Right ventricle myocardium inferior (tissue), 1 donor: ENCODE measurements around the gene OR2B2. TPM values are rescaled to one million over a fixed set of nuclear protein-coding genes. Genes with fewer than 3 reads are reported as not detected.

Source experiments
- ATAC-seq: fragments of 200-7000 bp; cut with Tn5 transposase; one replicate; pipeline ENCODE4 v1.9.1; 2020; ENCODE audit warnings: mild to moderate bottlenecking, moderate library complexity
- DNase-seq: peaks from one replicate; pipeline ENCODE4 v3.0.0; 2021; ENCODE audit errors: missing footprints
- intact Hi-C: fragments of 100-400 bp; cut with DNase I; formaldehyde crosslinking; loops from one replicate; pipeline ENCODE4 v1.11.0; 2022
- total RNA-seq: library from RNA; stranded (reverse); fragmentation: NEBNext Ultra II Directional; extraction: Animal tissue kit (Norgen Biotek cat#: 25700); gene quantifications from one replicate; pipeline ENCODE4 v1.2.1, GENCODE V29; 2021
- donor health status: DM: no; HTN: yes; CAD: no; lungs with severe emphysema.

The OR2B2 gene
- total RNA-seq, 1 donor from 2014 or later = not detected

DNA sequence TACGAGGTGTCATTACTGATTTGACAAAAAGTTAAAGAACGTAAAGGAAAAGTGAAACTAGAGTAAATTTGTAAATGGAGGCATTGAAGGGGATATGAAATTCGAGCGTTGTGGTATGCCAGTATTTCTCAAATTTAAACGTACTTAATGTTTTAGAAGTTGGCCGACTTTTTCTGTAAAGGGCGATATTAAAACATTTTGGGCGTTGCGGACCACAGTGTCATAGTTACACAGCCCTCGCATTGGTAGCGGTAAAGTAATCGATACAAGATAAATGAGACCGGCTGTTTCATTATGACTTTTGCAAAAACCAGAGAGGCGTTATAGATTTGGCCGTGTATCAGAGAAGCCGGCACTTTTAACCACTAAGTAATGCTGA is 39.6 kb downstream of the OR2B2 start:
- no peak for ATAC-seq
- no peak for DNase-seq
- intact Hi-C loops = loop anchor here (5.0 kb wide), 1 partner anchor 35 kb away; a partner anchor contains a TSS

DNA sequence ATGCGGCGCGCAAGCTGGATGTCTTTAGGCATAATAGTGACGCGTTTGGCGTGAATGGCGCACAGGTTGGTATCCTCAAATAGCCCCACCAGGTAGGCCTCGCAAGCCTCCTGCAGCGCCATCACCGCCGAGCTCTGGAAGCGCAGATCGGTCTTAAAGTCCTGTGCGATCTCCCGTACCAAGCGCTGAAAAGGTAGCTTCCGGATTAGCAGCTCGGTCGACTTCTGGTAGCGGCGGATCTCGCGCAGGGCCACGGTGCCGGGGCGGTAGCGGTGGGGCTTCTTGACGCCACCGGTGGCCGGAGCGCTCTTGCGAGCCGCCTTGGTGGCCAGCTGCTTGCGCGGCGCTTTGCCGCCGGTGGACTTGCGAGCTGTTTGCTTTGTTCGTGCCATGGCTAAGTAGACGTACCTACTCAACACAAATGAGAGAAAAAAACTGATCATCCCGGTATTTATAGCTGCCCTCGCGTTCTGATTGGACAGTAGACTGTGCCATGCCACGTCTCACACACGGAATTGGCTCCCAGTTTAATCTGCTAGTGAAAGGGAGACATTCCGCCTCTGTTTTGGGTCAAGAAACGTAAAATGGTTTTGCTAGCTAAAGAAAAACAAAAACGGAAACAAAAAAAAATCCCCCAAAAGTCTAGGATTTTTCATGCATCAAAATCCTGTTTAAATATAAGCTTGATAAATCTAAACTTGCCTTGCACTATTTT is 40.1 kb downstream of the OR2B2 start:
- DNase-seq (peak; percentile 78), ATAC-seq (peak; percentile 82)
- intact Hi-C loops = loop anchor here (5.0 kb wide), 1 partner anchor 35 kb away; a partner anchor contains a TSS

DNA sequence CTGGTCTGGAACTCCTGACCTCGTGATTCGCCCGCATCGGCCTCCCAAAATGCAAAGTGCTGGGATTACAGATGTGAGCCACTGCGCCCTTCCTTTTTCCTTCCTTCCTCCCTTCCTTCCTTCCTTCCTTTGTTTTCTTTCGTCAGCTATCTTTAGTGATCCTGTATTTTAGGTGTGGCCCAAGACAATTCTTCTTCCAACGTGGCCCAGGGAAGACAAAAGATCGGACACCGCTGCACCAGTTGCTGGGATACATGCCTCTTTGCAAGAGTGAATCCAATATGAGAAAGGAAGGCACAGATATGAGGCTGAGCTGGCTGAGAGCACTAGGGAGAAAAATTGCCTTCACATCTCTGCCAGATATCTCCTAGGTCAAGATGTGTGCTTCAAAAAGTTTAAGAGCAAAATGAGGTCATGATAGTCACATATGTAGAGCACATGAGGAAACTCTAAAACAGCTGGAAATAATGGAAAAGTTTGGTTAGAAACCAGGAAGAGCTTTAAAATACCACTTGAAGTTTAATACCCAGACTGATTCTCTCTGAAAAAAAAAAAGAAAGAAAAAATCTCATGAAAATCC is 41.8 kb downstream of the OR2B2 start:
- no peak for ATAC-seq
- intact Hi-C loops = loop anchor here (5.0 kb wide), 1 partner anchor 33 kb away; a partner anchor contains a TSS

DNA sequence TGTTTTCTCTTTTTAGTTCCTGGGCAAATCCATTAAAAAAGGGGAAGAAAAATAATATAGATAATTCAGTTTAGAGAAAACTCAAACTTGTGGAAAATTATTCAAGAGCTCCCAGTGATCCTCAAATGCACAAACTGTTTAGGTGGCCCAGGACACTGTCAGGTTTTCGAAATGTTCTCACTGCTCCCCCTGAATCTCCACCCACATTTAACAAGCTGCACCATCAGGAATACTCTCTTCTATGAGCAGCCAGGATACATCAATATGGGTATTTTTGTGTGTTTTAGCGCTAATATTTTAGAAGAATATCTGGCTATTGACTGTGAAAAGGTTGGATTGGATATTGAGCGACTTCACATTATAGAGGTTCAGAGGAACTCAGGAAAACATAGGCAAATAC is 43.9 kb downstream of the OR2B2 start:
- DNase-seq (no peak), ATAC-seq (no peak)
- intact Hi-C loops = loop anchor here (5.0 kb wide), 2 partner anchors 34 to 46 kb away; a partner anchor contains a TSS

More for the DNA sequence above, 41.8 kb downstream of the OR2B2 start:
- no peak for DNase-seq

DNA sequence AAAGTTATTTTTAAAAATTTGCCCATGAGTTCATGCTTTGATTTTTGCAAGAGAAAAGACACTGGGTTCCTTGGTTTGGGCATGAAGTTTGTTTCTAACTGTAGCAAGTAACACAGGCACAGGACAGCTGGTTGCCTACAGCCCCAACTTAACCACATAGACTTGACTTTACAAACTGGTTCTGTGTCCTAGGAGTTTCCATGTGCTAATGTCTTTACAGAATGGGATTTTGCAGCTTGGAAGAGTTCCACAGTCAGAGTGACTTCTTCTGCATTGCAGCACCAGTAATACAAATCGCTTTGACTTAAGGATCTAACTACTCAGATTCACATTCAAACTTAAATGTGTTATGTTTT is 44.3 kb downstream of the OR2B2 start:
- DNase-seq (no peak), ATAC-seq (no peak)
- intact Hi-C loops = loop anchor here (5.0 kb wide), 2 partner anchors 34 to 46 kb away; a partner anchor contains a TSS

DNA sequence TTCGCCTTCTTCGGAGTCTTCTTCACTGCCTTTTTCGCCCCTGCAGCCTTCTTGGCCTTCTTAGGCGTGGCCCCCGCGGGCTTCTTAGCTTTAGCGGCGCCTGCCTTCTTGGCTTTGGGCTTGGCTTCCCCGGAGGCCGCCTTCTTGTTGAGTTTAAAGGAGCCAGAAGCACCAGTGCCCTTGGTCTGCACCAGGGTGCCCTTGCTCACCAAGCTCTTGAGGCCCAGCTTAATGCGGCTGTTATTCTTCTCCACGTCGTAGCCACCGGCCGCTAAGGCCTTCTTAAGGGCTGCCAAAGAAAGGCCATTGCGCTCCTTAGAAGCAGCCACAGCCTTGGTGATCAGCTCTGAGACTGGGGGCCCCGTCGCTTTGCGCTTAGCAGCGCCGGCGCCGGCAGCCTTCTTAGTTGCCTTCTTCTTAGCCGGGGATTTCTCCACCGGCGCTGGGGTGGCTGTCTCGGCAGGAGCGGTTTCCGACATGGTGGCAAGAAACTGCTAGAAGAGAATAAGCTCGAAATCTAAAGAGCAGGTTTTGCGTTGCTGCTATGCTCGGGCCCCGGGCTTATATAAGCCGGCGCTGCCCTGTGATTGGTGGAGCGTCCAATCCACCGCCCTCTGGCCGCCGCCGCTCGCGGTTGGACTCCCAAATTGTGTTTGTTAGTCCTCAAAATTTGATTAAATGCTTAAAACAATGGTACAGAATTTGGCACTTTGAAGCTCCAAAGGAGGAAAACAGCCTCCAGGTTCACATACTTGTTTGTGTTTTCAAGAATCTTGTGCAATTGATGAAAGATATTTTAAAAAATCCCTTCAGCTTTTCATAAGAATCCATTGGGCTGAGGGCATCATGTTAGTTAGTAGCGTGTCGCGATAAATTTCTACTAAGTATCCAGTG is 44.9 kb downstream of the OR2B2 start:
- intact Hi-C loops = loop anchor here (5.0 kb wide), 2 partner anchors 35 to 45 kb away; a partner anchor contains a TSS
- ATAC-seq (peak; percentile 64), DNase-seq (peak; percentile 87)

DNA sequence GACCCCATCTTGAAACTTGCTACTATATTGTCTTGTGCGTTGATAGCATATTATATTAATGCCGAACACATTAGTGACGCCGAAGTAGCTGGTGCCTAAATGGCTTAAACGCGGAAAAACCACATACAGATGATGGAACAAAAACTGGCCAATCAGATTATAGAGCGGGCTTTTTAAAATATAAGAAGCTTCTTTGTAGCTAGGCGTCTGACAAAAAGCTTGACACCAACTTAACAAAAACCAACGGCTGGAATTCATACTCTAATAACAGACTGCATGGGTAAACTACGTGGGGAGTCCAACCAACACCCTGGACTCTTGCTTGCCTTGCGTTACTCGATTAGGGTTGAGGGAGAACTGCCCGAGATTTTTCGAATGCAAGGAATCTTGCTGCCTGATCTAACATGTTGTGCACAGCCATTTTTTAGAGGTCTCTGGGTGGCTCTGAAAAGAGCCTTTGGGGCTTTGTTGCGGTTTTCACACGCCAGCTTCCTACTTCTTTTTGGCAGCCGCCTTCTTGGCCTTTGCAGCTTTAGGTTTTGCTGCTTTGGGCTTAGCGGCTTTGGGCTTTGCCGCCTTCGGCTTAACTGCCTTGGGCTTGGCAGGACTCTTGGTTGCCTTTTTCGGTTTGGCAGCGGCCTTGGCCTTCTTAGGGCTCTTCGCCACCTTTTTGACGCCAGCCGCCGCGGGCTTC is 45.7 kb downstream of the OR2B2 start:
- DNase-seq (no peak), ATAC-seq (no peak)
- intact Hi-C loops = loop anchor here (5.0 kb wide), 2 partner anchors 36 to 44 kb away; a partner anchor contains a TSS

DNA sequence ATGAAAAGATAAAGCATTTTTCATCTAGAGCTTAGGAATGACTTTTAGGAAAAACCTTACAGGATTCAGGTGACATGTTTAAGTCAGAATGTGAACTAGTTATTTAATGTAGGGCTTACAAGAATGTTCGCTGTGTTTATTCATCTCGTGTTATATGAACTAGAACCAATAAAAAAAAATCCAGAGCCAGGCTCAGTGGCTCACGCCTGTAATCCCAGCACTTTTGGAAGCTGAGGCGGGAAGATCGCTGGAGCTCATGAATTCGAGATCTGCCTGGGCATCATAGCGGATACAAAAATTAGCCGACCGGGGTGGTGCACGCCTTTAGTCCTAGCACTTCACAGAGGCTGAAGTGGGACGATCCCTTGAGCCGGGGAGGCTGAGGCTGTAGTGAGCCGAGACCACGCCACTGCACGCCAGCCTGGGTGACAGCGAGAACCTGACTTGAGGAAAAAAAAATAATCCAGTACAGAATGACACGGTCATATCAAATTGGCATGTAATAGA is 46.3 kb downstream of the OR2B2 start:
- intact Hi-C loops = loop anchor here (5.0 kb wide), 2 partner anchors 36 to 44 kb away; a partner anchor contains a TSS
- ATAC-seq = no peak
- no peak for DNase-seq

DNA sequence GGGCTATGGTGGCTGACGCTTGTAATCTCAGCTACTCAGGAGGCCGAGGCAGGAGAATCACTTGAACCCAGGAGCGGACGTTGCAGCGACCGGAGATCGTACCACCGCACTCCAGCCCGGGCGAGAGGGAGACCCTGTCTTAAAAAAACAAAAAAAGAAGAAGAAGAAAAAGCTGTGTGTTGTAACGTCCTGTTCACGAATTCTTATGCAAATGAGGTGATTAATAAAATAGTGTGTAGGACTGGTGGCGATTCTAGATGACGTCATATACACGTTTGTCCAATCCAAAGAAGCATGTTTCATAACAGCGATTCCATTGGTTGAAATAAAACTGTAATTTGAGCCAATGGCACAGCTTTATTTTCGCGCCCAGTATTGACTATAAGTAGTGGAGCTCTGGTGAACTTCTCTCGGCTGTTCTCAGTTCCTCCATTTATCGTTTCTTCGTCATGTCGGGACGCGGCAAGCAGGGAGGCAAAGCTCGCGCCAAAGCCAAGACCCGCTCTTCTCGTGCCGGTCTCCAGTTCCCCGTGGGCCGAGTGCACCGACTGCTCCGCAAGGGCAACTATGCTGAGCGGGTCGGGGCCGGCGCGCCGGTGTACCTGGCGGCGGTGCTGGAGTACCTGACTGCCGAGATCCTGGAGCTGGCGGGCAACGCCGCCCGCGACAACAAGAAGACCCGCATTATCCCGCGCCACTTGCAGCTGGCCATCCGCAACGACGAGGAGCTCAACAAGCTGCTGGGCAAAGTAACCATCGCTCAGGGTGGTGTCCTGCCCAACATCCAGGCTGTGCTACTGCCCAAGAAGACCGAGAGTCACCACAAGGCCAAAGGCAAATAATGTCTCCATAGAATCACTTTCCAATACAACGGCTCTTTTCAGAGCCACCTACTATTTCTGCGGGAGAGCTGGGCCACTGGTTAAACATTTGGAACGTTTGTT is 47.0 kb downstream of the OR2B2 start:
- peak; percentile 87 for ATAC-seq
- DNase-seq = peak; percentile 85
- intact Hi-C loops = loop anchor here (5.0 kb wide), 2 partner anchors 37 to 43 kb away; a partner anchor contains a TSS

DNA sequence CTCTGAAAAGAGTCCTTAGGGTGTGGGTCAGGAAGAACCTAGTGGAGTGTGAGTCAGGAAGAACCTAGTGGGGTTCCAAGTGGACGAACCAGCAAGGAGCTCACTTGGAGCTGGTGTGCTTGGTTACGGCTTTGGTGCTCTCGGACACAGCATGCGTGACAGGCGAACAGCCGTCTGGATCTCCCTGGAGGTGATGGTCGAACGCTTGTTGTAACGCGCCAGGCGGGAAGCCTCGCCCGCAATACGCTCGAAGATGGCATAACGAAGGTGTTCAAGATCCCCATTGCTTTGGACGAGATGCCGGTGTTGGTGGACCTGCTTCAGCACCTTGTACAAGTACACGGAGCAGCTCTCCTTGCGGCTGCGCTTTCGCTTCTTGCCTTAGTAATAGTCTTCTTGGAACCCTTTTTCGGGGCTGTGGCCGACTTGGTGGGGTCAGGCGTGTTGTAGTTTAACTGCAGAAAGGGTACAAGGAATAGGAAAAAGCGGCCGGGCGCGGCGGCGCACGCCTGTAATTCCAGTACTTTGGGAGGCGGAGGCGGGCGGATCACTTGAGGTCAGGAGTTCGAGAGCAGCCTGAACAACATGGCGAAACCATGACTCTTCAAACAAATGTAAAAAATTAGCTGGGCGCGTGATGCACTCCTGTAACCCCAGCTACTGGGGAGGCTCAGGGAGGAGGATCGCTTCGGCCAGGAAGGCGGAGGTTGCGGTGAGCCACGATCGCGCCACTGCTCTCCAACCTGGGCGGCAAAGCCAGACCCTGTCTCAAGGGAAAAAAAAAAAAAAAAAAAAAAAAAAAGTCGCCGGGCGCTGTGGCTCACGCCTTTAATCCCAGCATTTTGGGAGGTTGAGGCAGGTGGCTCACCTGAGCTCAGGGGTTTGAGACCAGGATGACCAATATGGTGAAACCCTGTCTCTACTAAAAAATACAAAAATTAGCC is 48.0 kb downstream of the OR2B2 start:
- intact Hi-C loops = no loop called here
- ATAC-seq (no peak), DNase-seq (no peak)

DNA sequence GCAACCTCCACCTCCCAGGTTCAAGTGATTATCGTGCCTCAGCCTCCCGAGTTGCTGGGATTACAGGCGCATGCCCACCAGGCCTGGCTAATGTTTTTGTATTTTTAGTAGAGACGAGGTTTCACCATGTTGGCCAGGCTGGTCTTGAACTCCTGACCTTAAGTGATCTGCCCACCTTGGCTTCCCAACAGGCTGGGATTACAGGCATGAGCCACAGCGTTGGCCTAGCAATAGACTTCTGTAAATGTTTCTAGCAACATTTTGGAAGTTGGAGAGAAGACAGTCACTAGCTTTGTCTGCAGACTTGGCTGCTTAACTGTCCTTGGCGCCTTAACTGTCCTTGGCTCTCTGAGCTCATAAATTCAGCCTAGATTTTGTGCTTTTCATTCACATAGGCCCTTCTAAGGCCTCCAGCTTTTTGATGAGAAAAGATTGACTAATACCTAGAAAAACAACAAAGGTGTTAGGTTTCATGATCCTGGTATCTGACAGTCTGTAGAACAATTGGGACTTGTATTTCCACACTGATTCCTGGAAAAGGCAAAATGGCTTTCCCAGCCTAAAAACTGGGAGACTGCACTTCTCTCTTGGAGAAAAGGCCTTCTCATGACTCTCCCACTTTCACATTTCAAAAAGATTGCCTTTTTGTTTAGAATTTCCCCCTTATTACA is 49.7 kb downstream of the OR2B2 start:
- intact Hi-C loops = no loop called here
- DNase-seq = no peak
- ATAC-seq = no peak

DNA sequence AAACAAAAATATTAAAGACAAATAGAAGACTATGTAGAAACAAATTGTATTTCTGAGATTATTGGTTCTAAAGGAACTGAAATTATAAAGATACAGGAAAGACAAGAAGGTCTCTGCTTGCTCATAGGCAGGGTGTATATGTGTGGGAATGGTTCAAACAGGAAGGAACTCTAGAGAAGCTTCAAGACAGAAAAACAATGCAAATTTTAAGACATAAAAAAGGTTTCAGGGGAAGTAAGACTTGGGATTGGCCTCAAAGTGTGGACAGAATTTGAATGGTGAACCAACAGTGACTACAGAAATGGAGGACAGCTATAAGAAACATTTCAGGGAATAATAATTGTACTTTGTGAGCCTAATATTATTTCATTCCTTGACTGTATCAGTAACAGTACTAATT is 50.3 kb downstream of the OR2B2 start:
- intact Hi-C loops = no loop called here
- DNase-seq = no peak
- no peak for ATAC-seq

DNA sequence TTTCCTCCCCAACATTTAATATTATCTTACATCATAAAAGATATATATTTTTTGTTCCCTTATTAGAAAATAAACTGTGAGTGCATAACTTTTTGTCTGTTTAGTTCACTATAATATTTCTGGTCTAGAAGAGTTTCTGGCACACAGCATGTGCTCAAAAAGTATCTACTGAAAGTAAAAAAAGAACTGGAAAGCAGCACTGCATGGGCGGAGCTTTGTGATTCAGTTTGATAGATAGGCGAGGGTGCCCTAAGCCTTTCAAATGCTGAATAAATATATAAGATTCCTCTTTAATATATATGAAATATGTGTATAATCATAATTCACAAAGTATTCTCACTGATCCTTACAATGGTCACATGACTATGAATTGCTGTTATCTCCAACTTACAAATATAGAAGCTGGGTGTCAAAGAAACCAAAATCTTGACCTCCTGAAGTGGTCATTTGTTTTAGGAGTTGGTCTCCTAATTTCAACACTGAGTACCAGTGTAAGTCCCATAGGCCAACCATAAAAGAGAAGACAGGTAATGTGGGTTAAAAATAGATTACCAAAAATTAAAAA is 50.8 kb downstream of the OR2B2 start:
- intact Hi-C loops = no loop called here
- ATAC-seq (no peak), DNase-seq (no peak)
